ENCODE measurements around the gene FXYD6.

The FXYD6 gene

DNA sequence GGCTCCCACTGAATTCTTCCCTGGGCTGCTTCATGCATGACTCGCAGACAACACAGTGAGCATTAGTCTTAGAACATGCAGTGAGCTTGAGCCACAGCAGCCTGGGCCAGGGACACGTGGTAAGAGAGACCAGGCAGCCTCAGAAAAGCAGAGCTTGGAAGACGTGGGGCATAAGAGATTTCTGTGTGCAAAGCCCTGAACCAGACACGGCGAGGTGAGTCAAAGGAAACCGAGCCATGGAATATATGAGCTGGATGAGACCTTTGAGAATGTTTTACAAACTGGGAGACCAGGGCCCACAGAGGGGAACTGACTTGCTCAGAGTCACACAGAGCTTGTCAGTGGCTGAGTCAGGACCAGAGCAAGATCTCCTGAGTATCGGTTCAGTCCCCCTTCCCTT, 8.5 kb upstream of the FXYD6 start:
- Histone ChIP-seq H3K36me3 (replicated peaks; ENCODE audit: low read depth, low read length) (peaks cover under 1% of the 10 kb centered on the region), H3K9ac (ENCODE audit: low read length) (no peak overlapping the region), H3K27ac (ENCODE audit: low read length) (no peak overlapping the region), H3K4me1 (ENCODE audit: low read length) (0 out of 2 replicates have a peak, but pooled peaks cover 6% of the 10 kb centered on the region), H4K20me1 (ENCODE audit: insufficient read depth, low read length) (no peaks in the 10 kb centered on the region), H3K4me2 (ENCODE audit: low read length) (no peak overlapping the region), H3K4me3 (ENCODE audit: low read length) (no peak overlapping the region), H3K27me3 (ENCODE audit: low read depth, low read length) (peaks cover 9% of the 10 kb centered on the region; the same call in 1 of the 2 replicates), H3K79me2 (ENCODE audit: low read length) (no peaks in the 10 kb centered on the region), H2AFZ (ENCODE audit: low read depth, low read length) (no peak overlapping the region), H3K9me3 (ENCODE audit: insufficient read depth, low read length) (no peaks in the 10 kb centered on the region)
- TF ChIP-seq, protein P1, sequence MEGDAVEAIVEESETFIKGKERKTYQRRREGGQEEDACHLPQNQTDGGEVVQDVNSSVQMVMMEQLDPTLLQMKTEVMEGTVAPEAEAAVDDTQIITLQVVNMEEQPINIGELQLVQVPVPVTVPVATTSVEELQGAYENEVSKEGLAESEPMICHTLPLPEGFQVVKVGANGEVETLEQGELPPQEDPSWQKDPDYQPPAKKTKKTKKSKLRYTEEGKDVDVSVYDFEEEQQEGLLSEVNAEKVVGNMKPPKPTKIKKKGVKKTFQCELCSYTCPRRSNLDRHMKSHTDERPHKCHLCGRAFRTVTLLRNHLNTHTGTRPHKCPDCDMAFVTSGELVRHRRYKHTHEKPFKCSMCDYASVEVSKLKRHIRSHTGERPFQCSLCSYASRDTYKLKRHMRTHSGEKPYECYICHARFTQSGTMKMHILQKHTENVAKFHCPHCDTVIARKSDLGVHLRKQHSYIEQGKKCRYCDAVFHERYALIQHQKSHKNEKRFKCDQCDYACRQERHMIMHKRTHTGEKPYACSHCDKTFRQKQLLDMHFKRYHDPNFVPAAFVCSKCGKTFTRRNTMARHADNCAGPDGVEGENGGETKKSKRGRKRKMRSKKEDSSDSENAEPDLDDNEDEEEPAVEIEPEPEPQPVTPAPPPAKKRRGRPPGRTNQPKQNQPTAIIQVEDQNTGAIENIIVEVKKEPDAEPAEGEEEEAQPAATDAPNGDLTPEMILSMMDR (IDR thresholded peaks at IDR 0.05; ENCODE audit: low read depth, low read length), result no peak
- TF ChIP-seq EZH2phosphoT487 (IDR thresholded peaks at IDR 0.05; ENCODE audit: low read depth), result no peak

DNA sequence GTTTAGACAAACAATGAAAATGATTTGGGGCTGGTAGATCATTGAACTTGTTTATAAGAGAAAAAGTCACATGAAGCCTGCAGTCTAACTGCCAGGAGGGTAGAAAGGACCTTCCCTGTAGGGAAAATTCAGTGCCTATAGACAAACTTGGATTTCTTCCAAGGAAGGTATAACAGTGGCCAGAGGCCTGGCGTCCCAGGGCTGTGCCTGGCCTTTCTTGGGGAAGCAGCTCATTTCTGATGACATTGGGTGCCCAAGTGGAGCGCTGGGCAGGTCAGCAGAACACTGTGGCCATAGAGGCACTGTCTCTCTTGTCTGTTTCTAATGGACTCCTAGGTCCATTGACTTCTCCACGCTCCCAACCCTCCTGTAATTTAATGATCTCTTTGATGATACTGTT, 6.6 kb upstream of the FXYD6 start:
- Histone ChIP-seq H3K79me2 (ENCODE audit: low read length) (no peaks in the 10 kb centered on the region), H3K27ac (ENCODE audit: low read length) (no peak overlapping the region), H3K27me3 (ENCODE audit: low read depth, low read length) (peaks cover 17% of the 10 kb centered on the region; the same call in 1 of the 2 replicates), H3K4me3 (ENCODE audit: low read length) (no peak overlapping the region), H3K9me3 (ENCODE audit: insufficient read depth, low read length) (no peaks in the 10 kb centered on the region), H3K4me1 (ENCODE audit: low read length) (0 out of 2 replicates have a peak, but pooled peaks cover 3% of the 10 kb centered on the region), H4K20me1 (ENCODE audit: insufficient read depth, low read length) (no peaks in the 10 kb centered on the region), H2AFZ (ENCODE audit: low read depth, low read length) (no peak overlapping the region), H3K36me3 (replicated peaks; ENCODE audit: low read depth, low read length) (no peaks in the 10 kb centered on the region), H3K9ac (ENCODE audit: low read length) (no peak overlapping the region), H3K4me2 (ENCODE audit: low read length) (no peak overlapping the region)
- TF ChIP-seq, protein P1 (IDR thresholded peaks at IDR 0.05; ENCODE audit: low read depth, low read length), result no peak
- TF ChIP-seq EZH2phosphoT487 (IDR thresholded peaks at IDR 0.05; ENCODE audit: low read depth), result no peak

DNA sequence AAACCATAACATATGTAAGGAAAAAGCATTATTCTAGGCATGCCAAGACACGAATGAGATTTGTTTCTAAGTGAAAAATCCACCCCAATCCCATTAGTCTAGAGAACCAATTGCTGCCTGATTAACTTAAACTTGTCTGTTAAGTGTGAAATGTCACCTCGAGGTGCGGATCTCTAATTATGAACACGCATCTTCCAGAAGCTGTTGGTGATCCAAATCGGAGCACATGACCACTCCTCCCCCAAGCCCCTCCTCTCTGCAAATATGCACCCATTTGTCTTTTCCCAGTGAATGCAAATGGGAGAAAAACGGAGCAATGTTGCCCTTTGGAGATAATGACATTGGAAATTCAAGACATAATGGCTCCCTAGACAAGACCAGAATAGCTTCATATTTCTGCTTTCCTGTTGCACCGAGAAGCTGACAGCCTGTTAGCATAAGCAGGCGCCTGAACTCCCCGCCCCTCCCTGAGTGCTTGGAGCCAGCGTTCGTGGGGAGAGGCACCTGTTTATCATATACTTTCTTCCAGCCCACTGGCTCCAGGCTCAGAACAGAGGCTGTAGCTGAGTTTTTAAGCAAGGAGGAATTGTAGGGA, 6.0 kb upstream of the FXYD6 start:
- Histone ChIP-seq H3K79me2 (ENCODE audit: low read length) (no peaks in the 10 kb centered on the region), H3K27me3 (ENCODE audit: low read depth, low read length) (peaks cover 20% of the 10 kb centered on the region; the same call in 1 of the 2 replicates), H3K4me2 (ENCODE audit: low read length) (no peak overlapping the region), H3K9me3 (ENCODE audit: insufficient read depth, low read length) (no peaks in the 10 kb centered on the region), H3K36me3 (replicated peaks; ENCODE audit: low read depth, low read length) (no peaks in the 10 kb centered on the region), H3K4me3 (ENCODE audit: low read length) (no peak overlapping the region), H3K4me1 (ENCODE audit: low read length) (no peaks in the 10 kb centered on the region), H3K27ac (ENCODE audit: low read length) (no peak overlapping the region), H3K9ac (ENCODE audit: low read length) (no peak overlapping the region), H4K20me1 (ENCODE audit: insufficient read depth, low read length) (no peaks in the 10 kb centered on the region), H2AFZ (ENCODE audit: low read depth, low read length) (no peak overlapping the region)
- no peak for TF ChIP-seq EZH2phosphoT487 (IDR thresholded peaks at IDR 0.05; ENCODE audit: low read depth)
- TF ChIP-seq, protein P1 (IDR thresholded peaks at IDR 0.05; ENCODE audit: low read depth, low read length), result no peak

DNA sequence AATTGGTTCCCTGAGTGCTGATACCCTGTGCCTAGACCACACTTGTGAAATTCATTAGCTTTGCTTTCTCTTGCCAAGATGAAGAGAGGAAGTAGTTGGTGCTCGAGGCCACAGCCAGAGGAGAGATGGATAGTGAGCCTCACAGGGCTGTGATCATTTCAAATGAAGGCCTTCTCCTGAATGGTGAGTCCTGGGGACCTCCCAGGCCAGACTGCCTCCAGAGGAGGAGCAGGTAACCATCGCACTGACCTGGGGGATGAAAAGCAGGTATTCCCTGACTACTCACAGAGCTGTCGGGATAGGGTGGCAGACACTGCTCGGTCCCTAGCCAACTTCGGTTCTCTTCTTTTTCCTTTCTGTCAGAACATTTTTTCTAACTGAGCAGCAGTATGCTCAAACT, 4.8 kb upstream of the FXYD6 start:
- H3K27me3 ChIP-seq (ENCODE audit: low read depth, low read length), result peaks cover 30% of the 10 kb centered on the region
- H3K9me3 ChIP-seq (ENCODE audit: insufficient read depth, low read length), result no peaks in the 10 kb centered on the region
- H4K20me1 ChIP-seq (ENCODE audit: insufficient read depth, low read length), result no peaks in the 10 kb centered on the region
- no peak overlapping the region for H3K4me2 ChIP-seq (ENCODE audit: low read length)
- H3K9ac ChIP-seq (ENCODE audit: low read length), result no peak overlapping the region
- H3K36me3 ChIP-seq (replicated peaks; ENCODE audit: low read depth, low read length), result no peaks in the 10 kb centered on the region
- TF ChIP-seq, protein P1 (IDR thresholded peaks at IDR 0.05; ENCODE audit: low read depth, low read length), result no peak
- no peak for TF ChIP-seq EZH2phosphoT487 (IDR thresholded peaks at IDR 0.05; ENCODE audit: low read depth)
- no peak overlapping the region for H3K27ac ChIP-seq (ENCODE audit: low read length)
- H2AFZ ChIP-seq (ENCODE audit: low read depth, low read length), result no peak overlapping the region
- H3K4me3 ChIP-seq (ENCODE audit: low read length), result no peak overlapping the region
- H3K79me2 ChIP-seq (ENCODE audit: low read length), result no peaks in the 10 kb centered on the region
- no peaks in the 10 kb centered on the region for H3K4me1 ChIP-seq (ENCODE audit: low read length)

All from OCI-LY3 (cell line).